GM12892 (cell line): ENCODE results near the gene BCO2.

Experiments
- POLR2A ChIP-seq: IDR thresholded peaks from 2 replicates; pipeline ENCODE4 v1.6.1; 2011; ENCODE audit warnings: low read depth, low read length, control low read depth
- POLR2AphosphoS5 ChIP-seq: IDR thresholded peaks from 2 replicates; pipeline ENCODE4 v1.6.1; 2011; ENCODE audit warnings: low read depth, low read length, control low read depth

- TF ChIP-seq POLR2AphosphoS5 (no peak), POLR2A (no peak)
Measured at GRCh38 chr11:112210890-112211289, 35.6 kb downstream of the BCO2 start.
